GM12874 (cell line): ENCODE measurements around the gene CALCOCO1.

ENCODE experiments used
- CTCF ChIP-seq: IDR thresholded peaks from 2 replicates; pipeline ENCODE4 v1.5.1; 2011; ENCODE audit warnings: low read depth, mild to moderate bottlenecking, control low read depth, low read length, moderate library complexity; ENCODE audit not compliant: insufficient read depth

The CALCOCO1 gene

GRCh38 chr12:53755893-53756292 lies 28.6 kb upstream of the CALCOCO1 start:
- no peak for TF ChIP-seq CTCF

DNA sequence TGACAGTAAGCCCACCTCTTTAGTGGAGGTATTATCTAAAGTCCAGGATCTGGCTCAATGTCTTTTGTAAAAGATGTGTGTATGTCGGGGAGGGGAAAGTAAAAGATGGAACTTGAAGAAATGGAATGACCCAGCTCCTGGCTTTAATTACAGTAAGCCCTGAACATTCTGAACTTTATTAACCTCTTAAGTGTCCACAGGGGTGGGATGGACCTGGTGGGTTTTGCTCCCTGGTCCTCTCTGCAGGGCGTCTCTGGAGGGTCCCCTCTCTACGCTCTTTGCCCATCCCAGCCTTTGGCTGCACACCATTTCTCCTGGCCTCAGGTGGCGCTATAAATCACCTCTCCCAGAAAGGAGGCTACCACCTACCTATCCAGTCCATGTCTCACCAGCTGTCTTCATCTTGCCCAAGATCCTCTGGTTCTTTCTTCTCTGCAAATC lies 28.2 kb upstream of the CALCOCO1 start:
- TF ChIP-seq CTCF, result peak; percentile 54

GRCh38 chr12:53754633-53755264 lies 27.5 kb upstream of the CALCOCO1 start:
- TF ChIP-seq CTCF, result no peak

GRCh38 chr12:53754188-53754585 lies 26.9 kb upstream of the CALCOCO1 start:
- no peak for TF ChIP-seq CTCF

- TF ChIP-seq CTCF, result no peak
Observed at GRCh38 chr12:53752621-53753020, 25.4 kb upstream of the CALCOCO1 start.

DNA sequence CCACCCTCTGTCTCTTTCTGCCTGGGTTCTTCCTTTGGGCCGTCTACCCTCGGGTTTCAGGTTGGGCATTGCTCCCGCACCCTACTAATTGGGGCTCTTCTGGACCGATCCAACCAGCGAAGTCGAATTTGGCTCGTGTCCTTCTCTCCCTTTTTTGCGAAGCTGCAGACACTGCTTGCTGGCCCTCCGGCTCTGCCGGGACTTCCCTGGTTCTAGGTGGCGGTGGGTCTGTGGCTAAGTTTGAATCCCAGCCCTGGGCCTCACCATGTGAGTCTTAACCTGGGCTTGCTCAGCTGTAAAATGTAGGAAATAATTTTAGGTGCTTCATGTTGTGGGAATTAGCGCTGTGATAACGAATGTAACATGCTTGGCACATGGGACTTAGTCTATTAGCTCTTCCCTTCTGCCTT lies 24.9 kb upstream of the CALCOCO1 start:
- TF ChIP-seq CTCF, result no peak

DNA sequence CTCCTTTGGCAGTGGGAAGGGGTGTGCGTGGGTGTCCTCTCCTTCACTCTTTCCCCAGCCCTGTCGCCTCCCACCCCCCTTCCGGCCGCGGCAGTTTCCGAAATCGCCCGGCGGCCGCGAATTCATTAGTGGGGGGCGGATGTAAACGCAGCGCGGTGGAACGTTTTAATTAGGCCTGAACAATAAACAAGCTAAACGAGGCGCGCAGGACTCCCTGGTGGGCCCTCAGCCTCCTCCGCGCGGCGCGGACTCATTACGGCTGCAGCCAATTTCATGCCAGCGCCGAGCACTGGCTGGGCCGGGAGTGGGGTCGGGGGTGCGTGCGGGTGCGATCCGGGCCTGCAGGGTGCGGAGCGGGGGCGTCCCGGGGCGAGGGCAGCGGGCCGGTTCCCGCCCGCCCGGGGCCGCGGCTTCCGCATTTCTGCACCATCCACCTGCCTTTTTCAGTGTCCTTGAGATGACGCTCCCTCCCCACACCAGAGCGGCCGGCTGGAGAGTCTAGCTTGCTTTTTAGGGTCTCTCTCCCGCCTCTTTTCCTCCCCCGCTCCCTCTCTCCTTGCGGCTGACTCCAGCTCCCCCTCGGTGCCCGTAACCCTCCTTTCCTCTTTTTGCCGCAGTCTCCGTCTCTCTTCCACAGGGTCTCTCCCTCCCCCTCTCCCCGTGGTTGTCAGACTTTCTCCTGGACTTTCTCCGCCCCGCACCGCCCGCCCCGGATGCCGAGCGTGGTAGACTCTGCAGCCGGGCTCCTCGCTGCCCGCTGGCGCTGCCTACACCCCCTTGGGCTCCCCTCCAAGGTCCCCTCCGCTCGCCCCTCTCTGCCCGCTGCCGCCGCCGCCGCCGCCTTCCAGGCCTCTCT lies 24.3 kb upstream of the CALCOCO1 start, which contains the start of gene CISTR:
Gene CISTR (minus strand): TSS at position 644 of the 856 bp plus-strand sequence.
- no peak for TF ChIP-seq CTCF
